Upper lobe of right lung (tissue), 1 donor: Measurements from ENCODE around the gene ITGB8. TPM values are rescaled to one million over a fixed set of nuclear protein-coding genes. Genes with fewer than 3 reads are reported as not detected.

Experiments used
- ATAC-seq: fragments of 200-7000 bp; cut with Tn5 transposase; one replicate; pipeline ENCODE4 v1.9.1; 2020; ENCODE audit warnings: mild to moderate bottlenecking, moderate library complexity
- DNase-seq: peaks from one replicate; pipeline ENCODE4 v3.0.0-alpha.2; 2020
- H3K27ac ChIP-seq: fragments of 200-600 bp; one replicate; pipeline ENCODE4 v1.8.0; 2022
- H3K27me3 ChIP-seq: fragments of 200-600 bp; one replicate; pipeline ENCODE4 v1.8.0; 2022; ENCODE audit warnings: mild to moderate bottlenecking
- H3K36me3 ChIP-seq: fragments of 200-600 bp; one replicate; pipeline ENCODE4 v1.8.0; 2022
- H3K4me1 ChIP-seq: fragments of 200-600 bp; one replicate; pipeline ENCODE4 v1.8.0; 2022
- H3K4me3 ChIP-seq: fragments of 200-600 bp; one replicate; pipeline ENCODE4 v1.8.0; 2022; ENCODE audit warnings: mild to moderate bottlenecking
- H3K9me3 ChIP-seq: fragments of 200-600 bp; one replicate; pipeline ENCODE4 v1.8.0; 2022
- CTCF ChIP-seq: fragments of 200-600 bp; IDR thresholded peaks from one replicate; pipeline ENCODE4 v1.8.0; 2022; ENCODE audit warnings: antibody characterized with exemption
- intact Hi-C: fragments of 100-400 bp; cut with DNase I; formaldehyde crosslinking; loops from one replicate; pipeline ENCODE4 v1.11.0; 2022
- total RNA-seq: library from RNA; stranded (reverse); fragmentation: NEBNext Ultra II Directional; extraction: Animal tissue kit (Norgen Biotek cat#: 25700); gene quantifications from one replicate; pipeline ENCODE4 v1.2.1, GENCODE V29; 2021
- donor health status: DM: no; HTN: yes; CAD: no; lungs with severe emphysema.

The ITGB8 gene
- total RNA-seq, 1 donor from 2014 or later, result 4.6 TPM

GRCh38 chr7:20358762-20359282 lies 28.1 kb downstream of the ITGB8 start:
- Histone ChIP-seq H3K9me3 (no peaks in the 10 kb centered on the region), H3K27ac (no peak overlapping the region), H3K4me3 (no peak overlapping the region), H3K36me3 (no peaks in the 10 kb centered on the region), H3K4me1 (no peaks in the 10 kb centered on the region), H3K27me3 (no peaks in the 10 kb centered on the region)
- no peak for DNase-seq
- intact Hi-C loops, result no loop called here
- TF ChIP-seq CTCF, result no peak
- no peak for ATAC-seq

GRCh38 chr7:20359341-20359963 lies 28.8 kb downstream of the ITGB8 start:
- H3K4me1 ChIP-seq, result no peaks in the 10 kb centered on the region
- ATAC-seq (no peak), DNase-seq (no peak)
- no peaks in the 10 kb centered on the region for H3K27me3 ChIP-seq
- intact Hi-C loops, result no loop called here
- no peaks in the 10 kb centered on the region for H3K9me3 ChIP-seq
- no peaks in the 10 kb centered on the region for H3K36me3 ChIP-seq
- no peak overlapping the region for H3K4me3 ChIP-seq
- no peak for TF ChIP-seq CTCF
- H3K27ac ChIP-seq, result no peak overlapping the region

- Histone ChIP-seq H3K9me3 (no peaks in the 10 kb centered on the region), H3K4me1 (no peaks in the 10 kb centered on the region), H3K27ac (no peak overlapping the region), H3K36me3 (no peaks in the 10 kb centered on the region), H3K4me3 (no peak overlapping the region), H3K27me3 (no peaks in the 10 kb centered on the region)
- intact Hi-C loops, result no loop called here
- no peak for TF ChIP-seq CTCF
- no peak for DNase-seq
- ATAC-seq, result no peak
These were observed 32.0 kb downstream of the ITGB8 start for GRCh38 chr7:20362574-20363253.

- H3K4me1 ChIP-seq, result no peaks in the 10 kb centered on the region
- DNase-seq (no peak), ATAC-seq (no peak)
- H3K4me3 ChIP-seq, result no peak overlapping the region
- no peak overlapping the region for H3K27ac ChIP-seq
- H3K27me3 ChIP-seq, result no peaks in the 10 kb centered on the region
- H3K9me3 ChIP-seq, result no peaks in the 10 kb centered on the region
- TF ChIP-seq CTCF, result no peak
- intact Hi-C loops, result no loop called here
- no peaks in the 10 kb centered on the region for H3K36me3 ChIP-seq
These were observed 34.0 kb downstream of the ITGB8 start for GRCh38 chr7:20364571-20365196.

GRCh38 chr7:20365486-20365885 lies 34.8 kb downstream of the ITGB8 start:
- no peak overlapping the region for H3K27ac ChIP-seq
- H3K9me3 ChIP-seq, result no peaks in the 10 kb centered on the region
- H3K27me3 ChIP-seq, result no peaks in the 10 kb centered on the region
- no peak for TF ChIP-seq CTCF
- H3K36me3 ChIP-seq, result no peaks in the 10 kb centered on the region
- intact Hi-C loops, result no loop called here
- no peaks in the 10 kb centered on the region for H3K4me1 ChIP-seq
- ATAC-seq (no peak), DNase-seq (no peak)
- no peak overlapping the region for H3K4me3 ChIP-seq
